OCI-LY1 (cell line): Measurements from ENCODE around the gene CDK17.

ENCODE experiments used
- H2AFZ ChIP-seq: fragments of 200-600 bp; sonication (generic), shearing (Covaris generic); 2 replicates; pipeline ENCODE4 v1.6.0; 2014; ENCODE audit warnings: antibody characterized with exemption, mild to moderate bottlenecking, low read length
- H3F3A ChIP-seq: fragments of 200-600 bp; sonication (generic), shearing (Covaris generic); 2 replicates; pipeline ENCODE4 v1.6.0; 2014; ENCODE audit warnings: mild to moderate bottlenecking, antibody characterized with exemption, low read length, moderate library complexity; ENCODE audit not compliant: insufficient read depth
- H3K27ac ChIP-seq: fragments of 200-600 bp; sonication (generic); 2 replicates; pipeline ENCODE4 v1.5.1; 2014; ENCODE audit warnings: low read length, mixed run types, mild to moderate bottlenecking, low read depth; ENCODE audit not compliant: poor library complexity, severe bottlenecking
- H3K27me3 ChIP-seq: fragments of 200-600 bp; sonication (generic); 2 replicates; pipeline ENCODE4 v1.6.0; 2014; ENCODE audit warnings: antibody characterized with exemption, mild to moderate bottlenecking, low read length, moderate library complexity; ENCODE audit not compliant: insufficient read depth
- H3K36me3 ChIP-seq: fragments of 200-600 bp; sonication (generic); 2 replicates; pipeline ENCODE4 v1.6.1; 2014; ENCODE audit warnings: mild to moderate bottlenecking, antibody characterized with exemption, low read length, moderate library complexity, mixed read lengths; ENCODE audit not compliant: insufficient read depth
- H3K4me1 ChIP-seq: fragments of 200-600 bp; sonication (generic); 2 replicates; pipeline ENCODE4 v1.5.1; 2014; ENCODE audit warnings: mild to moderate bottlenecking, low read length, moderate library complexity; ENCODE audit not compliant: insufficient read depth, severe bottlenecking
- H3K4me2 ChIP-seq: fragments of 200-600 bp; sonication (generic), shearing (Covaris generic); 2 replicates; pipeline ENCODE4 v1.6.1; 2014; ENCODE audit warnings: low read length
- H3K4me3 ChIP-seq: fragments of 200-600 bp; sonication (generic); 2 replicates; pipeline ENCODE4 v1.5.1; 2014; ENCODE audit warnings: low read length, low read depth, mild to moderate bottlenecking, mixed read lengths; ENCODE audit not compliant: poor library complexity, severe bottlenecking
- H3K79me2 ChIP-seq: fragments of 200-600 bp; shearing (Covaris generic); 2 replicates; pipeline ENCODE4 v1.6.1; 2016; ENCODE audit warnings: mixed run types, low read length, mixed read lengths; ENCODE audit not compliant: insufficient read depth
- H3K9ac ChIP-seq: fragments of 200-600 bp; sonication (generic), shearing (Covaris generic); 2 replicates; pipeline ENCODE4 v1.6.1; 2014; ENCODE audit warnings: mild to moderate bottlenecking, low read length, mixed read lengths
- H3K9me2 ChIP-seq: fragments of 200-600 bp; sonication (generic), shearing (Covaris generic); 2 replicates; pipeline ENCODE4 v1.6.1; 2014; ENCODE audit warnings: low read depth, mild to moderate bottlenecking, low read length, mixed read lengths
- H3K9me3 ChIP-seq: fragments of 200-600 bp; shearing (Covaris generic); 2 replicates; pipeline ENCODE4 v1.6.1; 2014; ENCODE audit warnings: low read length, mixed read lengths
- H4K20me1 ChIP-seq: fragments of 200-600 bp; sonication (generic), shearing (Covaris generic); 2 replicates; pipeline ENCODE4 v1.6.0; 2016; ENCODE audit warnings: mild to moderate bottlenecking, low read length; ENCODE audit not compliant: insufficient read depth
- CTCF ChIP-seq: fragments of 200-600 bp; sonication (generic), shearing (Covaris generic); IDR thresholded peaks from 2 replicates; pipeline ENCODE4 v1.5.1; 2017; ENCODE audit warnings: mild to moderate bottlenecking, antibody characterized with exemption, low read length, moderate library complexity, mixed read lengths
- EZH2 ChIP-seq: fragments of 200-600 bp; sonication (generic), shearing (Covaris generic); IDR thresholded peaks from 2 replicates; pipeline ENCODE4 v1.8.0; 2017; ENCODE audit warnings: borderline replicate concordance, mixed run types, mild to moderate bottlenecking, antibody characterized with exemption, low read length, moderate library complexity, mixed read lengths

CDK17 gene

GRCh38 chr12:96392397-96392796 is 7.8 kb downstream of the CDK17 start:
- H3F3A ChIP-seq: peaks cover 1% of the 10 kb centered on the region; the same call in 1 of the 2 replicates
- no peak overlapping the region for H2AFZ ChIP-seq
- H3K4me3 ChIP-seq: no peak overlapping the region
- no peaks in the 10 kb centered on the region for H3K9me2 ChIP-seq
- no peaks in the 10 kb centered on the region for H4K20me1 ChIP-seq
- no peak overlapping the region for H3K4me2 ChIP-seq
- H3K4me1 ChIP-seq: peaks cover 26% of the 10 kb centered on the region
- H3K27me3 ChIP-seq: no peaks in the 10 kb centered on the region
- H3K36me3 ChIP-seq: no peaks in the 10 kb centered on the region
- peaks cover 94% of the 10 kb centered on the region for H3K79me2 ChIP-seq
- TF ChIP-seq EZH2: no peak
- no peak for TF ChIP-seq CTCF
- no peaks in the 10 kb centered on the region for H3K9me3 ChIP-seq
- no peak overlapping the region for H3K9ac ChIP-seq
- H3K27ac ChIP-seq: no peak overlapping the region

GRCh38 chr12:96387981-96388380 is 12.3 kb downstream of the CDK17 start:
- no peaks in the 10 kb centered on the region for H3K9me2 ChIP-seq
- H3K4me1 ChIP-seq: peaks cover 23% of the 10 kb centered on the region
- H3K79me2 ChIP-seq: peaks cover 95% of the 10 kb centered on the region
- no peaks in the 10 kb centered on the region for H3K9me3 ChIP-seq
- no peak overlapping the region for H3K4me2 ChIP-seq
- H3K27me3 ChIP-seq: no peaks in the 10 kb centered on the region
- H2AFZ ChIP-seq: no peak overlapping the region
- peaks cover 3% of the 10 kb centered on the region; the same call in 1 of the 2 replicates for H3F3A ChIP-seq
- H3K36me3 ChIP-seq: peaks cover 5% of the 10 kb centered on the region; the same call in 1 of the 2 replicates
- H3K9ac ChIP-seq: no peak overlapping the region
- no peaks in the 10 kb centered on the region for H4K20me1 ChIP-seq
- TF ChIP-seq EZH2: no peak
- TF ChIP-seq CTCF: no peak
- H3K27ac ChIP-seq: peak overlapping the region; percentile 70
- H3K4me3 ChIP-seq: no peak overlapping the region

GRCh38 chr12:96386794-96387193 is 13.4 kb downstream of the CDK17 start:
- Histone ChIP-seq H3K27ac (peak overlapping the region; percentile 70), H3K79me2 (peaks cover 95% of the 10 kb centered on the region), H3K9ac (no peak overlapping the region), H3K9me2 (no peaks in the 10 kb centered on the region), H3K4me2 (peak overlapping the region; percentile 34; the same call in 1 of the 2 replicates), H3K36me3 (peaks cover 5% of the 10 kb centered on the region; the same call in 1 of the 2 replicates), H3K27me3 (no peaks in the 10 kb centered on the region), H3F3A (peaks cover 3% of the 10 kb centered on the region; the same call in 1 of the 2 replicates), H3K9me3 (no peaks in the 10 kb centered on the region), H4K20me1 (no peaks in the 10 kb centered on the region), H3K4me1 (peaks cover 23% of the 10 kb centered on the region), H2AFZ (no peak overlapping the region), H3K4me3 (no peak overlapping the region)
- no peak for TF ChIP-seq EZH2
- no peak for TF ChIP-seq CTCF
